Neural progenitor cell (in vitro differentiated cells): ENCODE results near the gene S1PR4. TPM values are rescaled to one million over a fixed set of nuclear protein-coding genes. Genes with fewer than 3 reads are reported as not detected.

Source experiments
- DNase-seq: peaks from one replicate; pipeline ENCODE4 v3.0.0-alpha.2; 2016; ENCODE audit warnings: low spot score
- H2AFZ ChIP-seq: fragments of 200-600 bp; sonication (generic); replicated peaks from 2 replicates; pipeline ENCODE4 v1.6.1; 2016; ENCODE audit warnings: antibody characterized with exemption
- H3F3A ChIP-seq: fragments of 200-600 bp; sonication (generic); 2 replicates; pipeline ENCODE4 v1.6.1; 2016; ENCODE audit warnings: antibody characterized with exemption, low read depth
- H3K27ac ChIP-seq: fragments of 200-600 bp; sonication (generic); 2 replicates; pipeline ENCODE4 v1.5.1; 2016; ENCODE audit warnings: mild to moderate bottlenecking
- H3K27me3 ChIP-seq: fragments of 200-600 bp; sonication (generic); 2 replicates; pipeline ENCODE4 v1.6.1; 2016; ENCODE audit warnings: mild to moderate bottlenecking, moderate library complexity
- H3K36me3 ChIP-seq: fragments of 200-600 bp; sonication (generic); 2 replicates; pipeline ENCODE4 v1.5.1; 2016
- H3K4me1 ChIP-seq: fragments of 200-600 bp; sonication (generic); 2 replicates; pipeline ENCODE4 v1.6.1; 2016; ENCODE audit warnings: mixed run types
- H3K4me2 ChIP-seq: fragments of 200-600 bp; sonication (generic); 2 replicates; pipeline ENCODE4 v1.6.1; 2016
- H3K4me3 ChIP-seq: fragments of 200-600 bp; sonication (generic); 2 replicates; pipeline ENCODE4 v1.5.1; 2016
- H3K79me2 ChIP-seq: fragments of 200-600 bp; sonication (generic); 2 replicates; pipeline ENCODE4 v1.6.1; 2016; ENCODE audit warnings: low read depth
- H3K9ac ChIP-seq: fragments of 200-600 bp; sonication (generic); 2 replicates; pipeline ENCODE4 v1.6.1; 2016
- H3K9me3 ChIP-seq: fragments of 200-600 bp; sonication (generic); 2 replicates; pipeline ENCODE4 v1.5.1; 2016; ENCODE audit warnings: low read depth
- H4K20me1 ChIP-seq: fragments of 200-600 bp; sonication (generic); 2 replicates; pipeline ENCODE4 v1.6.1; 2016; ENCODE audit warnings: low read depth
- H3K27ac Mint-ChIP-seq: 3 replicates; pipeline ENCODE4 v1.8.0; 2021; ENCODE audit warnings: mixed read lengths
- H3K27me3 Mint-ChIP-seq: 2 replicates; pipeline ENCODE4 v1.8.0; 2022; ENCODE audit warnings: low read depth, mild to moderate bottlenecking, inconsistent platforms, moderate library complexity, mixed read lengths; ENCODE audit not compliant: insufficient read depth
- H3K36me3 Mint-ChIP-seq: 3 replicates; pipeline ENCODE4 v1.8.0; 2021; ENCODE audit warnings: mixed read lengths
- H3K4me1 Mint-ChIP-seq: 3 replicates; pipeline ENCODE4 v1.8.0; 2021; ENCODE audit warnings: mixed read lengths
- H3K4me3 Mint-ChIP-seq: 3 replicates; pipeline ENCODE4 v1.8.0; 2021; ENCODE audit warnings: mild to moderate bottlenecking, moderate library complexity, mixed read lengths
- H3K9me3 Mint-ChIP-seq: 3 replicates; pipeline ENCODE4 v1.8.0; 2020; ENCODE audit warnings: mixed read lengths
- CTCF ChIP-seq: fragments of 200-600 bp; sonication (generic); IDR thresholded peaks from 2 replicates; pipeline ENCODE4 v1.5.1; 2017; ENCODE audit warnings: antibody characterized with exemption, mild to moderate bottlenecking
- EZH2 ChIP-seq: fragments of 200-600 bp; sonication (generic); IDR thresholded peaks from 2 replicates; pipeline ENCODE4 v1.6.1; 2017; ENCODE audit warnings: antibody characterized with exemption, mild to moderate bottlenecking, moderate library complexity
- EZH2phosphoT487 ChIP-seq: fragments of 200-600 bp; sonication (generic); IDR thresholded peaks from 2 replicates; pipeline ENCODE4 v1.6.1; 2017; ENCODE audit warnings: antibody characterized with exemption
- total RNA-seq: library from RNA; depleted of rRNA; stranded (reverse); fragments of >200 nt; gene quantifications from 2 replicates; pipeline ENCODE4 v1.2.3, GENCODE V29; 2015; ENCODE audit warnings: low replicate concordance

The S1PR4 gene
- total RNA-seq, 1 donor from 2014 or later: not detected

- H3K36me3 Mint-ChIP-seq: peaks cover 3% of the 10 kb centered on the region
- Histone ChIP-seq H3K4me3 (peak overlapping the region; percentile 85), H3K36me3 (no peaks in the 10 kb centered on the region), H4K20me1 (peaks cover 45% of the 10 kb centered on the region), H3K27me3 (peaks cover 4% of the 10 kb centered on the region), H3K27ac (no peak overlapping the region), H2AFZ (no peak overlapping the region), H3K4me2 (peak overlapping the region; percentile 84), H3K79me2 (peaks cover 4% of the 10 kb centered on the region), H3K9me3 (no peaks in the 10 kb centered on the region), H3K4me1 (peaks cover 8% of the 10 kb centered on the region), H3K9ac (no peak overlapping the region), H3F3A (peaks cover 20% of the 10 kb centered on the region)
- no peak overlapping the region for H3K27ac Mint-ChIP-seq
- peaks cover 18% of the 10 kb centered on the region for H3K4me1 Mint-ChIP-seq
- H3K9me3 Mint-ChIP-seq: no peaks in the 10 kb centered on the region
- H3K4me3 Mint-ChIP-seq: peak overlapping the region; percentile 71
- TF ChIP-seq CTCF: no peak
- TF ChIP-seq EZH2phosphoT487: no peak
- TF ChIP-seq EZH2: no peak
- DNase-seq: no peak
- peaks cover 2% of the 10 kb centered on the region for H3K27me3 Mint-ChIP-seq
Observed at GRCh38 chr19:3225169-3225485, 46.6 kb downstream of the S1PR4 start.

- peaks cover 4% of the 10 kb centered on the region for H3K27me3 ChIP-seq
- Mint-ChIP-seq H3K27me3 (peaks cover 2% of the 10 kb centered on the region), H3K9me3 (no peaks in the 10 kb centered on the region), H3K4me3 (peak overlapping the region; percentile 81), H3K4me1 (peaks cover 18% of the 10 kb centered on the region), H3K36me3 (peaks cover 3% of the 10 kb centered on the region), H3K27ac (no peak overlapping the region)
- no peak overlapping the region for H3K9ac ChIP-seq
- no peak for DNase-seq
- H3K27ac ChIP-seq: no peak overlapping the region
- H3K9me3 ChIP-seq: no peaks in the 10 kb centered on the region
- H3K4me2 ChIP-seq: peak overlapping the region; percentile 84
- peaks cover 4% of the 10 kb centered on the region for H3K79me2 ChIP-seq
- peaks cover 51% of the 10 kb centered on the region for H4K20me1 ChIP-seq
- no peak overlapping the region for H2AFZ ChIP-seq
- TF ChIP-seq EZH2 (no peak), EZH2phosphoT487 (no peak), CTCF (no peak)
- peaks cover 8% of the 10 kb centered on the region for H3K4me1 ChIP-seq
- H3F3A ChIP-seq: peaks cover 20% of the 10 kb centered on the region
- H3K36me3 ChIP-seq: no peaks in the 10 kb centered on the region
- H3K4me3 ChIP-seq: peak overlapping the region; percentile 85
Observed at GRCh38 chr19:3225677-3226093, 47.1 kb downstream of the S1PR4 start.

- no peak overlapping the region for H2AFZ ChIP-seq
- H3K27ac ChIP-seq: no peak overlapping the region
- H3K36me3 ChIP-seq: no peaks in the 10 kb centered on the region
- DNase-seq: no peak
- H3K27me3 ChIP-seq: peaks cover 4% of the 10 kb centered on the region
- no peak overlapping the region for H3K27ac Mint-ChIP-seq
- no peak for TF ChIP-seq EZH2
- no peak for TF ChIP-seq CTCF
- no peak for TF ChIP-seq EZH2phosphoT487
- no peak overlapping the region for H3K4me2 ChIP-seq
- H3F3A ChIP-seq: peaks cover 20% of the 10 kb centered on the region
- H3K4me3 ChIP-seq: no peak overlapping the region
- H3K9me3 ChIP-seq: no peaks in the 10 kb centered on the region
- peaks cover 56% of the 10 kb centered on the region for H4K20me1 ChIP-seq
- H3K4me3 Mint-ChIP-seq: peak overlapping the region; percentile 81
- H3K9me3 Mint-ChIP-seq: no peaks in the 10 kb centered on the region
- peaks cover 2% of the 10 kb centered on the region for H3K27me3 Mint-ChIP-seq
- peaks cover 4% of the 10 kb centered on the region for H3K79me2 ChIP-seq
- no peak overlapping the region for H3K9ac ChIP-seq
- H3K4me1 ChIP-seq: peaks cover 8% of the 10 kb centered on the region
- H3K36me3 Mint-ChIP-seq: peaks cover 3% of the 10 kb centered on the region
- H3K4me1 Mint-ChIP-seq: peaks cover 18% of the 10 kb centered on the region
Observed at GRCh38 chr19:3227054-3227626, 48.6 kb downstream of the S1PR4 start.
